GM21825 (cell line): Measurements from ENCODE around the gene ACO1.
A peak's percentile ranks its signal among the peaks of the same experiment; 100 is the strongest.
"Not testable (repeated sequence)": the region's sequence is repeated elsewhere in the genome, so short reads cannot be mapped to it uniquely, and the experiment has no call there.

Source experiments
- ATAC-seq: cut with Tn5 transposase; IDR thresholded peaks from one replicate; pipeline ENCODE4 v1.9.1; 2021; ENCODE audit warnings: mild to moderate bottlenecking, moderate library complexity; ENCODE audit not compliant: unreplicated experiment

ACO1 gene

DNA sequence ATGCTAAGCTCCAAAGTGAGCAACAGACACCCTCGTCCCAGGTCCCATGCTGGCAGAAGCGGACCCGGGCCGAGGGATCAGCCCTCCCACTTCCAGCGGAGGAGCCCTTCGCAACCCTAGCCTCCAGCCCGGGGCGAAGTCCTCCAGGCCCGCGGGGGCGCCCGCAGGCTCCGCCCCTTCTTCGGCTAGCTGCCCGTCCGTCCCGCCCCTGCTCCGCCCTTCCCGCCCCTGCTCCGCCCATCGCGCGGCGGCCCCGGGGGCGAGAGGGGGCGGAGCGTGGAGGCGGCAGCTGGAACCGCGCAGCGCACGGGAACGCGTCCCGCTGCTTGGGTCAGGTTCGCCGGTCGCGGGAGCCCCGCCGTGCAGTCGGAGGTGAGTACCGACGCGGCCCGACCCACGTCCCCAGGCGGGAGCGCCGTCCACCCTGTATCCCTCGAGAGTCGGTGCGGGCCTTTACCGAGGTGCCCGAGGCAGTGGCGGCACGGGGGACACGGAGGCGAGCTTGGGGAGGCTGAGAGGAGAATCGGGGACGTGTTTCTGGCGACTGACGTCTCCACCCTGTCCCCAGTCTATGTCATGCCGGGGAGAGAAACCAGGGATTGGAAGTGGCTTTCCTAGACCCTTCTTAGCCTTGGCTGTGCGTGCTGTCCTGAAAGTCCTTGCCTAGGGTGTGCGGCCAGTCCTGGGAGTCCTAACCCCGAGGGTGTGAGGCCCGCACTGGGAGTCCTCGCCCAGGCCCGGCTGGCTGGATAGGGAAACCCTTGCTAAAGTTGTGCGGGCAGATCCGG lies at the start of gene ACO1:
Gene ACO1, plus strand, starts transcription at position 280 of the 788 bp plus-strand sequence. CDS start 20,864 bp downstream, outside the sequence.
- ATAC-seq, result peak; percentile 98

- ATAC-seq, result no peak
Measured at GRCh38 chr9:32334916-32335895, 49.2 kb upstream of the ACO1 start.

GRCh38 chr9:32339424-32339823 lies 45.0 kb upstream of the ACO1 start:
- peak; percentile 67 for ATAC-seq

DNA sequence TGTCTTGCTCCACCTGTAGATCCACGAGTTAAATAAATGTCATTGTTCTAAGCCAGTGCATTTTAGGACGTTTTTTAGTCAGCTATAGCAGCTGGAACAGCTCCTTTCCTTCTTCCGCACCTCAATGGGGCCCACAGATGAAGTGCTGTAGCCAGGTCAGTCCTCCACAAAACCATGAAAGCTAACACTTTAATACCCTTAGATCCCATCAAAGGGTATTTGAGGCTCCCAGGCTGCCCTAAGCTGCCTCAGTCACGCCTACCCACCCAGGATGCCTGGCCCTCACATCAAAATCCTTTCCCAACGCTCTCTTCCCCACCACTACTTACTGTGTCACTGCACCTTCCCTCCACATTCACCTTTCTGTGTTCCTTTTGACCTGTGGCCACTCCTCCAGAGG lies 44.1 kb upstream of the ACO1 start:
- no peak for ATAC-seq

DNA sequence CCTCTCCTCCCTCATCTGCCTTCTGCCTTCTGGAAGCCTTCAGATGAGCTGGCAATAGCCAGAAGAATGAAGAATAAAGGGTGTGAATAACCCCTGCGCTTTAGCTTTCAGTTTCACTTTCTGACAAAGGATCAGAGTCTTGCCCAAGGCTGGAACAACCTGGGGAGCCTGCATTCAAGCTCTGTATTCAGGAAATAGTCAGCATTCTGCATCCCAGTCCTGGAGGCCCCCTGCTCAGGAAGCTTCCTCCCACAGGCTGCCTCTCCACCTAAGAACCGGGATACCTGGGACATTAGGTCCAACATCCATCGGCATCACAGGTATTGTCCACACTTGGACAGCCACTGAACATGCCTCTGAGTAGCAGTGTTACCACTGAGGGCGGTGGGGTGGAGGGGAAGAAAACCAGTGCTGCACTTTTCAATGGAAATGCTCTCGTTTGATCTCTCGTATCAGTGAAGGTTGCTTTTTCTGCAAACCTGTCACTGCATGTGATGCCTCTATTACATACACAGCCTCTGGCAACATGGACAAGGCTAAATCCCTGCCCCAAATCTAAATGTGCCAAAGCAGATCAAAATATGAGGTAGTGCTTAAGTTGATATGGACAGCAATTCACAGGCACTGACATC lies 39.8 kb upstream of the ACO1 start:
- ATAC-seq, result no peak

GRCh38 chr9:32345243-32345642 lies 39.2 kb upstream of the ACO1 start:
- no peak for ATAC-seq

- ATAC-seq, result no peak
Measured at GRCh38 chr9:32347571-32347970, 36.9 kb upstream of the ACO1 start.

- no peak for ATAC-seq
Measured at GRCh38 chr9:32348106-32348695, 36.2 kb upstream of the ACO1 start.

DNA sequence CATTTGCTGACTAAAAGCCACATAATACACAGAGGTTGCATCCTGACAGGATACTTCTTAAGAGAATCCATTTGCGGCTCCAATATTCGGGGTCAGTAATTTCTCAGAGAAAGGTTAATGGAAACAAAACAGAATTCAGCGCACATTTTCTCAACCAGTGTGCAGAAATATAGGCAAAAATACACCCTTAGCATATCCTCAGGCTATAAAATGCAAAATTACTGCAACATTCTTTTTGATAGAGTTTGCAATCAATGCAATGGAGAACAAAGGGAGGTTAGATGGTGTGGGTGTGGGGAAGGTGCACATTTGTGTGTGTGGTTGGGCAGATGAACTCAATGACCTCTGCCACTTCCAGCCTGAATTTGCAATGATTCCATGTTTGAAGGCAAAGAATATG lies 35.4 kb upstream of the ACO1 start:
- ATAC-seq, result no peak

GRCh38 chr9:32350682-32351081 lies 33.8 kb upstream of the ACO1 start:
- no peak for ATAC-seq

- no peak for ATAC-seq
Measured at GRCh38 chr9:32351845-32352244, 32.6 kb upstream of the ACO1 start.

- not testable (repeated sequence) for ATAC-seq
Measured at GRCh38 chr9:32353476-32353875, 31.0 kb upstream of the ACO1 start.

- no peak for ATAC-seq
Measured at GRCh38 chr9:32359452-32359851, 25.0 kb upstream of the ACO1 start.

DNA sequence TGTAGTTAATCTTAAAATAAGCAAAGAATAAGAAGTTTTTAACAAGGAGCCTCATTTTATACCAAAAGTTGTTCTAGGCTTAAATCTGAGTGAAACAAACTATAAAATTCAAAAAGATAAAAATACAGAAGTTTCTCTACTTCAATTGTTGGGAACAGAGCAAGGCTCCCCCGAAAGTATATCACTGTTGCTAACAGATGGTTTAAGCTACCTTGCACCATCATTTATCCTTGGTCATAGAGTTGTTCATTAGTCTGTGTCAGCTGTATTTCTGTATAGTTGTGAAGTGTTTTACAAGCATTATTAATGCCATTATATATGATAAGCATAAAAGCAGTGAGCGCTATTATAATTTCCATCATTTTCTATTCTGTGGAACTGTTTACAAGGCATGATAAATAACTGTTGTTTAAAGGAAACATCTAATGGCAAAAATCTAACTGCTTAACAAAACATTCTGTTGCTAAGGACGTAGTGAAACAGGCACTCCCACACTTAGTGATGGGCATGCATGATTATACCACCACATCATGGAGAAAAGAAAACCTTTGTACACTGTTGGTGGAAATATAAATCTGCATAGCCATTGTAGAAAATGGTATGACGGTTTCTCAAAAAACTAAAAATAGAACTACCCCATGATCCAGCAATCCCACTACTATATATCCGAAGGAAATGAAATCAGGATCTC lies 23.3 kb upstream of the ACO1 start:
- no peak for ATAC-seq

DNA sequence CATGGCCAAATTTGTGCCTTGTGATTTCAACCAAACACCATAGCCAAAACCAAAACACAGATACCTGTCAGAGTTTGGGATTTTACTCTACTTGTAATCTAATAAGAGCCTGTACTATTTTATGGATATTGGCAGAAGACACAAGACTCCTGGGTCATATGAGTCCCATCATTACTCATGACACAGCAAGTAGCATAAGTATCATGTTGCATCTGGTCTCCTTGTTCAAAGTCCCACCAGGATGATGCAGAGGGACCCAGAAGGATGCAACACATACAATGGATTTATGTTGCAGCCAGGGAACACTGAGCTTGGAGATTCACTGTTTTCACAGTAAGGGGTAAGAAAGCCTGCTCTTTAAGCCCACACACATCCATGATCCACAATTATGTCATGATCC lies 13.2 kb upstream of the ACO1 start:
- no peak for ATAC-seq

- ATAC-seq, result no peak
Measured at GRCh38 chr9:32371679-32372078, 12.8 kb upstream of the ACO1 start.

- ATAC-seq, result no peak
Measured at GRCh38 chr9:32376285-32376684, 8.2 kb upstream of the ACO1 start.

GRCh38 chr9:32378496-32378895 lies 5.9 kb upstream of the ACO1 start:
- ATAC-seq, result peak; percentile 59

GRCh38 chr9:32378993-32379729 lies 5.3 kb upstream of the ACO1 start:
- ATAC-seq, result peak; percentile 74

DNA sequence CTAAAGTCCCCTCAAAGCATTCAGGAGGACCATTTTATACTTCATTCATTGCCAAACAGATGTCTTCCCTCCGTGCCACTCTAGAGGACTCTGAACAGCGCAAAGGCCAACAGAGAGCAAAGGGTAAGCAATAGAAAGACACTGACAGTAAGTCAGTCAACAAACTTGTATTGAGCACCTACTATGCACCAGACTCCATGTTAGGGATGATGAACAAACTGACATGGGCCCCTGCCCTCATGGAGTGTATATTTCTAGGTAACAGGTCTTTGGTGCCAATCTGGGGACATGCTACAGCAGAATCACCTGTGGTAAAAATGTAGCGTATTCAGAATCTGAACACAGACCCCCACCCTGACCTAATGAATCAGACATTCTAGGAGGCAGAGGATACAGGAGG lies 3.5 kb upstream of the ACO1 start:
- no peak for ATAC-seq
